HepG2 (cell line): ENCODE data around the gene MRPL51. TPM values are rescaled to one million over a fixed set of nuclear protein-coding genes. Genes with fewer than 3 reads are reported as not detected.
A peak's percentile ranks its signal among the peaks of the same experiment; 100 is the strongest.

Source experiments
- AHR ChIP-seq: IDR thresholded peaks from 2 replicates; pipeline ENCODE4 v1.6.1; 2018; ENCODE audit warnings: missing genetic modification reagents, missing compliant biosample characterization
- HNRNPUL1 ChIP-seq: fragments of 200-400 bp; formaldehyde crosslinking; IDR thresholded peaks from 2 replicates; pipeline ENCODE4 v1.6.1; 2017; ENCODE audit warnings: low read depth, mild to moderate bottlenecking, low read length, moderate library complexity
- NFE2L1 ChIP-seq: sonication (generic); formaldehyde crosslinking; IDR thresholded peaks from 2 replicates; pipeline ENCODE4 v1.4.0; 2020; ENCODE audit warnings: missing genetic modification reagents, mild to moderate bottlenecking, borderline replicate concordance
- TAF1 ChIP-seq: sonication (generic); formaldehyde crosslinking; IDR thresholded peaks from 2 replicates; pipeline ENCODE4 v1.4.0; 2020; ENCODE audit warnings: missing genetic modification reagents
- ZNF143 ChIP-seq: sonication (generic); formaldehyde crosslinking; IDR thresholded peaks from 2 replicates; pipeline ENCODE4 v1.4.0; 2020; ENCODE audit warnings: missing genetic modification reagents
- ZNF205 ChIP-seq: IDR thresholded peaks from 2 replicates; pipeline ENCODE4 v1.6.1; 2018; ENCODE audit warnings: missing biosample characterization, missing genetic modification reagents
- ZNF317 ChIP-seq: sonication (generic); formaldehyde crosslinking; IDR thresholded peaks from 2 replicates; pipeline ENCODE4 v1.5.0; 2020; ENCODE audit warnings: mild to moderate bottlenecking, missing genetic modification reagents
- polyA plus RNA-seq, 8 experiments: library from polyadenylated mRNA; depleted of rRNA in 3 of 8; stranded (reverse) in 7 of 8; unstranded in 1 of 8; fragments of >200 nt; fragmentation: Illumina TruSeq in 4 of 8; extraction: Trizol in 4 of 8; gene quantifications; 2 replicates each; pipeline versions ENCODE4 v1.2.1 to v1.2.3, GENCODE V29; 2011 to 2016; ENCODE audit warnings: low read depth in 4 of 8, missing spikeins in 1 of 8, mixed read lengths in 1 of 8; ENCODE audit not compliant: insufficient read depth in 1 of 8
- total RNA-seq, 5 experiments: library from RNA; depleted of rRNA; stranded (reverse); fragments of >200 nt; fragmentation: Illumina TruSeq; extraction: Trizol; gene quantifications; 2 replicates each; pipeline ENCODE4 v1.2.3, GENCODE V29; 2016; ENCODE audit warnings: low read depth in 1 of 5
- TF ChIP-seq, protein P1 (sequence below): sonication (generic); formaldehyde crosslinking; IDR thresholded peaks from 2 replicates; pipeline ENCODE4 v1.5.0; 2020; ENCODE audit warnings: mild to moderate bottlenecking, missing genetic modification reagents, borderline replicate concordance
- TF ChIP-seq, protein P2 (sequence below): IDR thresholded peaks from 2 replicates; pipeline ENCODE4 v1.6.1; 2016; ENCODE audit warnings: missing genetic modification reagents, missing compliant biosample characterization
- TF ChIP-seq, protein P3 (sequence below): sonication (generic); formaldehyde crosslinking; IDR thresholded peaks from 2 replicates; pipeline ENCODE4 v1.4.0; 2020; ENCODE audit warnings: missing genetic modification reagents
- TF ChIP-seq, protein P4 (sequence below): sonication (generic); formaldehyde crosslinking; IDR thresholded peaks from 2 replicates; pipeline ENCODE4 v1.5.0; 2020; ENCODE audit warnings: missing genetic modification reagents
- TF ChIP-seq, protein P5 (sequence below): IDR thresholded peaks from 2 replicates; pipeline ENCODE4 v1.6.1; 2012; ENCODE audit warnings: inconsistent platforms
- TF ChIP-seq, protein P6 (sequence below): IDR thresholded peaks from 2 replicates; pipeline ENCODE4 v1.6.1; 2018; ENCODE audit warnings: missing genetic modification reagents, mild to moderate bottlenecking, missing compliant biosample characterization

Gene MRPL51
- total and polyA plus RNA-seq, 2 of the 13 experiments (the other 11 are each of a cell fraction or from before 2014, with no cell fraction given): 64.8 to 278 TPM

DNA sequence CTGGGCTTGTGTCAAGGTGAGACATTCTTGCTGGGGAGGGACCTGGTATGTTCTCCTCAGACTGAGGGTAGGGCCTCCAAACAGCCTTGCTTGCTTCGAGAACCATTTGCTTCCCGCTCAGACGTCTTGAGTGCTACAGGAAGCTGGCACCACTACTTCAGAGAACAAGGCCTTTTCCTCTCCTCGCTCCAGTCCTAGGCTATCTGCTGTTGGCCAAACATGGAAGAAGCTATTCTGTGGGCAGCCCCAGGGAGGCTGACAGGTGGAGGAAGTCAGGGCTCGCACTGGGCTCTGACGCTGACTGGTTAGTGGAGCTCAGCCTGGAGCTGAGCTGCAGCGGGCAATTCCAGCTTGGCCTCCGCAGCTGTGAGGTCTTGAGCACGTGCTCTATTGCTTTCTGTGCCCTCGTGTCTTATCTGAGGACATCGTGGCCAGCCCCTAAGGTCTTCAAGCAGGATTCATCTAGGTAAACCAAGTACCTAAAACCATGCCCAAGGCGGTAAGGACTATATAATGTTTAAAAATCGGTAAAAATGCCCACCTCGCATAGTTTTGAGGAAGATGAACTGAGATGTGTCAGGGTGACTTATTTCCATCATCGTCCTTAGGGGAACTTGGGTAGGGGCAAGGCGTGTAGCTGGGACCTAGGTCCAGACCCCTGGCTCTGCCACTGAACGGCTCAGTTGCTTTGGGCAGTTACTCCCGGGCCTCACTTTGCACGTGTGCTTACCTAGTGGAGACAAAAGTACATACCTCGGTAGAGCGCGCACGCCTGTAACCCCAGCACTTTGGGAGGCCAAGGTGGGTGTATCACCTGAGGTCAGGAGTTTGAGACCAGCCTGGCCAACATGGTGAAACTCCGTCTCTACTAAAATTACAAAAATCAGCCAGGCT, 45.6 kb upstream of the MRPL51 start (continued):
- TF ChIP-seq, protein P1, sequence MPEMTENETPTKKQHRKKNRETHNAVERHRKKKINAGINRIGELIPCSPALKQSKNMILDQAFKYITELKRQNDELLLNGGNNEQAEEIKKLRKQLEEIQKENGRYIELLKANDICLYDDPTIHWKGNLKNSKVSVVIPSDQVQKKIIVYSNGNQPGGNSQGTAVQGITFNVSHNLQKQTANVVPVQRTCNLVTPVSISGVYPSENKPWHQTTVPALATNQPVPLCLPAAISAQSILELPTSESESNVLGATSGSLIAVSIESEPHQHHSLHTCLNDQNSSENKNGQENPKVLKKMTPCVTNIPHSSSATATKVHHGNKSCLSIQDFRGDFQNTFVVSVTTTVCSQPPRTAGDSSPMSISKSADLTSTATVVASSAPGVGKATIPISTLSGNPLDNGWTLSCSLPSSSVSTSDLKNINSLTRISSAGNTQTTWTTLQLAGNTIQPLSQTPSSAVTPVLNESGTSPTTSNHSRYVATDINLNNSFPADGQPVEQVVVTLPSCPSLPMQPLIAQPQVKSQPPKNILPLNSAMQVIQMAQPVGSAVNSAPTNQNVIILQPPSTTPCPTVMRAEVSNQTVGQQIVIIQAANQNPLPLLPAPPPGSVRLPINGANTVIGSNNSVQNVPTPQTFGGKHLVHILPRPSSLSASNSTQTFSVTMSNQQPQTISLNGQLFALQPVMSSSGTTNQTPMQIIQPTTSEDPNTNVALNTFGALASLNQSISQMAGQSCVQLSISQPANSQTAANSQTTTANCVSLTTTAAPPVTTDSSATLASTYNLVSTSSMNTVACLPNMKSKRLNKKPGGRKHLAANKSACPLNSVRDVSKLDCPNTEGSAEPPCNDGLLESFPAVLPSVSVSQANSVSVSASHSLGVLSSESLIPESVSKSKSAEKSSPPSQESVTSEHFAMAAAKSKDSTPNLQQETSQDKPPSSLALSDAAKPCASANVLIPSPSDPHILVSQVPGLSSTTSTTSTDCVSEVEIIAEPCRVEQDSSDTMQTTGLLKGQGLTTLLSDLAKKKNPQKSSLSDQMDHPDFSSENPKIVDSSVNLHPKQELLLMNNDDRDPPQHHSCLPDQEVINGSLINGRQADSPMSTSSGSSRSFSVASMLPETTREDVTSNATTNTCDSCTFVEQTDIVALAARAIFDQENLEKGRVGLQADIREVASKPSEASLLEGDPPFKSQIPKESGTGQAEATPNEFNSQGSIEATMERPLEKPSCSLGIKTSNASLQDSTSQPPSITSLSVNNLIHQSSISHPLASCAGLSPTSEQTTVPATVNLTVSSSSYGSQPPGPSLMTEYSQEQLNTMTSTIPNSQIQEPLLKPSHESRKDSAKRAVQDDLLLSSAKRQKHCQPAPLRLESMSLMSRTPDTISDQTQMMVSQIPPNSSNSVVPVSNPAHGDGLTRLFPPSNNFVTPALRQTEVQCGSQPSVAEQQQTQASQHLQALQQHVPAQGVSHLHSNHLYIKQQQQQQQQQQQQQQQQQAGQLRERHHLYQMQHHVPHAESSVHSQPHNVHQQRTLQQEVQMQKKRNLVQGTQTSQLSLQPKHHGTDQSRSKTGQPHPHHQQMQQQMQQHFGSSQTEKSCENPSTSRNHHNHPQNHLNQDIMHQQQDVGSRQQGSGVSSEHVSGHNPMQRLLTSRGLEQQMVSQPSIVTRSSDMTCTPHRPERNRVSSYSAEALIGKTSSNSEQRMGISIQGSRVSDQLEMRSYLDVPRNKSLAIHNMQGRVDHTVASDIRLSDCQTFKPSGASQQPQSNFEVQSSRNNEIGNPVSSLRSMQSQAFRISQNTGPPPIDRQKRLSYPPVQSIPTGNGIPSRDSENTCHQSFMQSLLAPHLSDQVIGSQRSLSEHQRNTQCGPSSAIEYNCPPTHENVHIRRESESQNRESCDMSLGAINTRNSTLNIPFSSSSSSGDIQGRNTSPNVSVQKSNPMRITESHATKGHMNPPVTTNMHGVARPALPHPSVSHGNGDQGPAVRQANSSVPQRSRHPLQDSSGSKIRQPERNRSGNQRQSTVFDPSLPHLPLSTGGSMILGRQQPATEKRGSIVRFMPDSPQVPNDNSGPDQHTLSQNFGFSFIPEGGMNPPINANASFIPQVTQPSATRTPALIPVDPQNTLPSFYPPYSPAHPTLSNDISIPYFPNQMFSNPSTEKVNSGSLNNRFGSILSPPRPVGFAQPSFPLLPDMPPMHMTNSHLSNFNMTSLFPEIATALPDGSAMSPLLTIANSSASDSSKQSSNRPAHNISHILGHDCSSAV (CRISPR knock-in tag): no peak
- TF ChIP-seq NFE2L1 (CRISPR knock-in tag) (no peak), ZNF317 (peak; percentile 88), ZNF205 (CRISPR knock-in tag) (0 out of 2 replicates have a peak, but pooled peaks have one; percentile 4), HNRNPUL1 (no peak), ZNF143 (CRISPR knock-in tag) (0 out of 2 replicates have a peak, but pooled peaks have one; percentile 19), AHR (no peak), TAF1 (no peak; the same call in 1 of the 2 replicates)
- TF ChIP-seq, protein P2, sequence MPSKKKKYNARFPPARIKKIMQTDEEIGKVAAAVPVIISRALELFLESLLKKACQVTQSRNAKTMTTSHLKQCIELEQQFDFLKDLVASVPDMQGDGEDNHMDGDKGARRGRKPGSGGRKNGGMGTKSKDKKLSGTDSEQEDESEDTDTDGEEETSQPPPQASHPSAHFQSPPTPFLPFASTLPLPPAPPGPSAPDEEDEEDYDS: no peak
- TF ChIP-seq, protein P3, sequence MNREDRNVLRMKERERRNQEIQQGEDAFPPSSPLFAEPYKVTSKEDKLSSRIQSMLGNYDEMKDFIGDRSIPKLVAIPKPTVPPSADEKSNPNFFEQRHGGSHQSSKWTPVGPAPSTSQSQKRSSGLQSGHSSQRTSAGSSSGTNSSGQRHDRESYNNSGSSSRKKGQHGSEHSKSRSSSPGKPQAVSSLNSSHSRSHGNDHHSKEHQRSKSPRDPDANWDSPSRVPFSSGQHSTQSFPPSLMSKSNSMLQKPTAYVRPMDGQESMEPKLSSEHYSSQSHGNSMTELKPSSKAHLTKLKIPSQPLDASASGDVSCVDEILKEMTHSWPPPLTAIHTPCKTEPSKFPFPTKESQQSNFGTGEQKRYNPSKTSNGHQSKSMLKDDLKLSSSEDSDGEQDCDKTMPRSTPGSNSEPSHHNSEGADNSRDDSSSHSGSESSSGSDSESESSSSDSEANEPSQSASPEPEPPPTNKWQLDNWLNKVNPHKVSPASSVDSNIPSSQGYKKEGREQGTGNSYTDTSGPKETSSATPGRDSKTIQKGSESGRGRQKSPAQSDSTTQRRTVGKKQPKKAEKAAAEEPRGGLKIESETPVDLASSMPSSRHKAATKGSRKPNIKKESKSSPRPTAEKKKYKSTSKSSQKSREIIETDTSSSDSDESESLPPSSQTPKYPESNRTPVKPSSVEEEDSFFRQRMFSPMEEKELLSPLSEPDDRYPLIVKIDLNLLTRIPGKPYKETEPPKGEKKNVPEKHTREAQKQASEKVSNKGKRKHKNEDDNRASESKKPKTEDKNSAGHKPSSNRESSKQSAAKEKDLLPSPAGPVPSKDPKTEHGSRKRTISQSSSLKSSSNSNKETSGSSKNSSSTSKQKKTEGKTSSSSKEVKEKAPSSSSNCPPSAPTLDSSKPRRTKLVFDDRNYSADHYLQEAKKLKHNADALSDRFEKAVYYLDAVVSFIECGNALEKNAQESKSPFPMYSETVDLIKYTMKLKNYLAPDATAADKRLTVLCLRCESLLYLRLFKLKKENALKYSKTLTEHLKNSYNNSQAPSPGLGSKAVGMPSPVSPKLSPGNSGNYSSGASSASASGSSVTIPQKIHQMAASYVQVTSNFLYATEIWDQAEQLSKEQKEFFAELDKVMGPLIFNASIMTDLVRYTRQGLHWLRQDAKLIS (CRISPR knock-in tag): no peak
- TF ChIP-seq, protein P4, sequence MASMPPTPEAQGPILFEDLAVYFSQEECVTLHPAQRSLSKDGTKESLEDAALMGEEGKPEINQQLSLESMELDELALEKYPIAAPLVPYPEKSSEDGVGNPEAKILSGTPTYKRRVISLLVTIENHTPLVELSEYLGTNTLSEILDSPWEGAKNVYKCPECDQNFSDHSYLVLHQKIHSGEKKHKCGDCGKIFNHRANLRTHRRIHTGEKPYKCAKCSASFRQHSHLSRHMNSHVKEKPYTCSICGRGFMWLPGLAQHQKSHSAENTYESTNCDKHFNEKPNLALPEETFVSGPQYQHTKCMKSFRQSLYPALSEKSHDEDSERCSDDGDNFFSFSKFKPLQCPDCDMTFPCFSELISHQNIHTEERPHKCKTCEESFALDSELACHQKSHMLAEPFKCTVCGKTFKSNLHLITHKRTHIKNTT: no peak
- TF ChIP-seq, protein P5, sequence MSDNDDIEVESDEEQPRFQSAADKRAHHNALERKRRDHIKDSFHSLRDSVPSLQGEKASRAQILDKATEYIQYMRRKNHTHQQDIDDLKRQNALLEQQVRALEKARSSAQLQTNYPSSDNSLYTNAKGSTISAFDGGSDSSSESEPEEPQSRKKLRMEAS: 0 out of 2 replicates have a peak, but pooled peaks have one; percentile 10
- TF ChIP-seq, protein P6, sequence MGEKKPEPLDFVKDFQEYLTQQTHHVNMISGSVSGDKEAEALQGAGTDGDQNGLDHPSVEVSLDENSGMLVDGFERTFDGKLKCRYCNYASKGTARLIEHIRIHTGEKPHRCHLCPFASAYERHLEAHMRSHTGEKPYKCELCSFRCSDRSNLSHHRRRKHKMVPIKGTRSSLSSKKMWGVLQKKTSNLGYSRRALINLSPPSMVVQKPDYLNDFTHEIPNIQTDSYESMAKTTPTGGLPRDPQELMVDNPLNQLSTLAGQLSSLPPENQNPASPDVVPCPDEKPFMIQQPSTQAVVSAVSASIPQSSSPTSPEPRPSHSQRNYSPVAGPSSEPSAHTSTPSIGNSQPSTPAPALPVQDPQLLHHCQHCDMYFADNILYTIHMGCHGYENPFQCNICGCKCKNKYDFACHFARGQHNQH (CRISPR knock-in tag): 0 out of 2 replicates have a peak, but pooled peaks have one; percentile 44
